A172 (cell line): ENCODE data around the gene CYP46A1. TPM values are rescaled to one million over a fixed set of nuclear protein-coding genes. Genes with fewer than 3 reads are reported as not detected.
"Not testable (repeated sequence)": the region's sequence is repeated elsewhere in the genome, so short reads cannot be mapped to it uniquely, and the experiment has no call there.

ENCODE experiments used
- DNase-seq: peaks from one replicate; pipeline ENCODE4 v3.0.0-alpha.2; 2015; ENCODE audit warnings: low spot score
- total RNA-seq: library from RNA; depleted of rRNA; stranded (reverse); fragments of >200 nt; shearing (Covaris generic); gene quantifications from 2 replicates; pipeline ENCODE4 v1.2.3, GENCODE V29; 2014

CYP46A1 gene
- total RNA-seq, 1 experiment from 2014 or later, result 0.96 TPM

GRCh38 chr14:99755629-99756603 is 71.8 kb downstream of the CYP46A1 start:
- DNase-seq, result peak; percentile 86

GRCh38 chr14:99756796-99757195 is 72.7 kb downstream of the CYP46A1 start:
- no peak for DNase-seq

- DNase-seq, result peak; percentile 90
Measured at GRCh38 chr14:99757331-99758070, 73.4 kb downstream of the CYP46A1 start.

- peak; percentile 84 for DNase-seq
Measured at GRCh38 chr14:99758121-99758821, 74.2 kb downstream of the CYP46A1 start.

GRCh38 chr14:99758872-99759545 is 74.9 kb downstream of the CYP46A1 start:
- DNase-seq, result no peak

GRCh38 chr14:99759546-99759925 is 75.4 kb downstream of the CYP46A1 start:
- no peak for DNase-seq

GRCh38 chr14:99760817-99761216 is 76.7 kb downstream of the CYP46A1 start:
- DNase-seq, result no peak

GRCh38 chr14:99762911-99763310 is 78.8 kb downstream of the CYP46A1 start:
- DNase-seq, result not testable (repeated sequence)

- DNase-seq, result no peak
Measured at GRCh38 chr14:99763527-99764221, 79.6 kb downstream of the CYP46A1 start.

GRCh38 chr14:99764222-99764706 is 80.2 kb downstream of the CYP46A1 start:
- DNase-seq, result no peak

- no peak for DNase-seq
Measured at GRCh38 chr14:99768381-99768780, 84.3 kb downstream of the CYP46A1 start.

- DNase-seq, result no peak
Measured at GRCh38 chr14:99769123-99769522, 85.0 kb downstream of the CYP46A1 start.

GRCh38 chr14:99769799-99770198 is 85.7 kb downstream of the CYP46A1 start:
- no peak for DNase-seq

- DNase-seq, result no peak
Measured at GRCh38 chr14:99772371-99773283, 88.5 kb downstream of the CYP46A1 start.

GRCh38 chr14:99773521-99774497 is 89.7 kb downstream of the CYP46A1 start:
- no peak for DNase-seq

- no peak for DNase-seq
Measured at GRCh38 chr14:99774556-99775307, 90.6 kb downstream of the CYP46A1 start.

GRCh38 chr14:99775351-99775750 is 91.3 kb downstream of the CYP46A1 start:
- no peak for DNase-seq
